Natural killer cell (primary cell): ENCODE measurements around the gene BANF2. TPM values are rescaled to one million over a fixed set of nuclear protein-coding genes. Genes with fewer than 3 reads are reported as not detected.

ENCODE experiments used
- ATAC-seq, 3 donors: fragments of 150-1000 bp in 2 of 3; fragments of 200-7000 bp in 1 of 3; cut with Tn5 transposase; 1 replicate in 1 of 3; 2 replicates in 2 of 3; pipeline ENCODE4 v1.10.0; 2021; ENCODE audit warnings: mild to moderate bottlenecking in 2 of 3, moderate library complexity in 2 of 3
- DNase-seq, 2 donors: peaks; one replicate each; pipeline versions ENCODE4 v3.0.0 to v3.0.0-alpha.2; 2013 to 2021; ENCODE audit warnings: mixed read lengths in 1 of 2
- H3K27ac ChIP-seq: one replicate; pipeline ENCODE4 v1.5.1; 2013; ENCODE audit warnings: mild to moderate bottlenecking, low read length
- H3K27me3 ChIP-seq: one replicate; pipeline ENCODE4 v1.6.1; 2013; ENCODE audit warnings: low read length; ENCODE audit not compliant: control insufficient read depth, insufficient read depth
- H3K36me3 ChIP-seq: one replicate; pipeline ENCODE4 v1.6.1; 2013; ENCODE audit warnings: low read length; ENCODE audit not compliant: control insufficient read depth, insufficient read depth
- H3K4me1 ChIP-seq: one replicate; pipeline ENCODE4 v1.6.1; 2013; ENCODE audit warnings: low read length; ENCODE audit not compliant: control insufficient read depth, insufficient read depth
- H3K4me3 ChIP-seq: one replicate; pipeline ENCODE4 v1.5.1; 2013; ENCODE audit warnings: low read length
- H3K9me3 ChIP-seq: one replicate; pipeline ENCODE4 v1.6.1; 2013; ENCODE audit warnings: low read length; ENCODE audit not compliant: control insufficient read depth, insufficient read depth
- H3K27ac Mint-ChIP-seq, 2 donors: one replicate each; pipeline ENCODE4 v1.8.0; 2022; ENCODE audit warnings: mild to moderate bottlenecking in 2 of 2, mixed read lengths in 2 of 2, moderate library complexity in 1 of 2
- H3K27me3 Mint-ChIP-seq, 2 donors: one replicate each; pipeline ENCODE4 v1.8.0; 2022; ENCODE audit warnings: low read depth in 2 of 2, mixed read lengths in 2 of 2
- H3K36me3 Mint-ChIP-seq: one replicate; pipeline ENCODE4 v1.8.0; 2022; ENCODE audit warnings: mixed read lengths
- H3K4me1 Mint-ChIP-seq, 2 donors: one replicate each; pipeline ENCODE4 v1.8.0; 2022; ENCODE audit warnings: mixed read lengths in 2 of 2
- H3K4me3 Mint-ChIP-seq: one replicate; pipeline ENCODE4 v1.8.0; 2022; ENCODE audit warnings: mild to moderate bottlenecking, moderate library complexity, mixed read lengths
- H3K9me3 Mint-ChIP-seq, 2 donors: one replicate each; pipeline ENCODE4 v1.8.0; 2022; ENCODE audit warnings: mixed read lengths in 2 of 2
- CTCF ChIP-seq: fragments of 200-600 bp; IDR thresholded peaks from one replicate; pipeline ENCODE4 v1.8.0; 2022; ENCODE audit warnings: antibody characterized with exemption
- WGBS: methylation state at CpG from one replicate; pipeline ENCODE4 v1.1.7; 2013; ENCODE audit warnings: missing lambda C conversion rate; ENCODE audit not compliant: insufficient coverage; 5-methylcytosine and 5-hydroxymethylcytosine counted together
- intact Hi-C: fragments of 100-400 bp; cut with micrococcal nuclease; formaldehyde crosslinking; loops from one replicate; pipeline ENCODE4 v1.14.2; 2022
- total RNA-seq, 4 donors: library from RNA; stranded (reverse); fragments of 120-200 nt in 1 of 4; gene quantifications; one replicate each; pipeline versions ENCODE4 v1.2.3 to v1.2.4, GENCODE V29; 2013 to 2022

Gene BANF2
- total RNA-seq, 3 donors from 2014 or later (not counting 1 experiment from before 2014, with no cell fraction given) = not detected

DNA sequence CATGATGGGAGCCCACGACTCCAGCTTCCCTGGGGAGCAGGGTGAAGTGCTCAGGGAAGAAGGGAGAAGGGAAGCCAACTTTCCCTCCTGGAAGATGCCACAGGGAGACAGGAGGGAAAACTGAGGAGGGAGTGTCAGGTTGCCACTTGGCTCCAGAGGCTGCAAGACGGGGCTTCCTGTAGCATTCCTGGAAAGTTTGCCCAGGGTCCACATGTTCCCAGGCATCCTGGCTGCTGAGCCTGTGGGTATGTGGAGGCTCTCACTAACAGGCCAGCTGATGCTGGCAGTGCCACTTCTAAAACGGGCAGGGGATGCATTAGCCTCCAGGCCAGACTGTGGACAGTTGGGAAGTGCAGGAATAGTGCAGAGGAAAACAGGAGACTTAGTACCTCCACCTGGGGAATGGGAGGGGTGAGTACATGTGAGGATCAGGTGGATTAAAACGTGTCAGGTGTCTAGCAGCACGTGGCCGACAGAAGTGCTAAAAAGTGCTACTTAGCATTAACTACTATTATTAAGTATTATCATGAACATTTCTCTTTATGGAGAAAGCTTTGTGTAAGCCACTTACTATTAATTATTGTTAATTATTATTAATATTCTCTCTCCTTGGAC lies 33.2 kb downstream of the BANF2 start:
- WGBS = 79% methylated on average over 4 of the region's 6 CpGs
- Mint-ChIP-seq H3K27me3 (peaks cover under 1 to 6% of the 10 kb centered on the region in 2 donors), H3K27ac (no peak overlapping the region), H3K9me3 (peaks cover 0 to 3% of the 10 kb centered on the region in 2 donors), H3K36me3 (no peaks in the 10 kb centered on the region), H3K4me1 (no peaks in the 10 kb centered on the region), H3K4me3 (no peak overlapping the region)
- TF ChIP-seq CTCF = no peak
- ATAC-seq (no peak), DNase-seq (no peak)
- no peaks in the 10 kb centered on the region for H3K4me1 ChIP-seq
- no peak overlapping the region for H3K4me3 ChIP-seq
- H3K27me3 ChIP-seq = no peaks in the 10 kb centered on the region
- H3K9me3 ChIP-seq = peaks cover 4% of the 10 kb centered on the region
- intact Hi-C loops = no loop called here
- H3K36me3 ChIP-seq = no peaks in the 10 kb centered on the region
- no peak overlapping the region for H3K27ac ChIP-seq

GRCh38 chr20:17733767-17734304 lies 34.1 kb downstream of the BANF2 start:
- Mint-ChIP-seq H3K4me3 (no peak overlapping the region), H3K27me3 (peaks cover 7 to 8% of the 10 kb centered on the region in 2 donors), H3K4me1 (no peaks in the 10 kb centered on the region), H3K9me3 (peaks cover 2 to 3% of the 10 kb centered on the region in 2 donors), H3K27ac (no peak overlapping the region), H3K36me3 (no peaks in the 10 kb centered on the region)
- intact Hi-C loops = no loop called here
- Histone ChIP-seq H3K9me3 (peaks cover 4% of the 10 kb centered on the region), H3K36me3 (no peaks in the 10 kb centered on the region), H3K4me3 (no peak overlapping the region), H3K4me1 (no peaks in the 10 kb centered on the region), H3K27me3 (no peaks in the 10 kb centered on the region), H3K27ac (no peak overlapping the region)
- no peak for ATAC-seq
- DNase-seq = no peak
- TF ChIP-seq CTCF = no peak
- WGBS = 82% methylated on average over 4 of the region's 4 CpGs

- intact Hi-C loops = no loop called here
- Mint-ChIP-seq H3K27ac (no peak overlapping the region), H3K4me3 (no peak overlapping the region), H3K9me3 (peaks cover 2 to 3% of the 10 kb centered on the region in 2 donors), H3K4me1 (no peaks in the 10 kb centered on the region), H3K36me3 (no peaks in the 10 kb centered on the region), H3K27me3 (peaks cover 7 to 8% of the 10 kb centered on the region in 2 donors)
- no peak overlapping the region for H3K4me3 ChIP-seq
- H3K9me3 ChIP-seq = peaks cover 4% of the 10 kb centered on the region
- no peaks in the 10 kb centered on the region for H3K36me3 ChIP-seq
- H3K27me3 ChIP-seq = no peaks in the 10 kb centered on the region
- no peak overlapping the region for H3K27ac ChIP-seq
- no peaks in the 10 kb centered on the region for H3K4me1 ChIP-seq
- WGBS = 97% methylated on average over 5 of the region's 5 CpGs
- DNase-seq (no peak), ATAC-seq (no peak)
- TF ChIP-seq CTCF = no peak
These were observed 34.6 kb downstream of the BANF2 start for GRCh38 chr20:17734374-17734773.
